Fibroblast of skin of right biceps (primary cell): ENCODE results near the gene CLSTN2.
A peak's percentile ranks its signal among the peaks of the same experiment; 100 is the strongest.

Experiments used
- DNase-seq: peaks from one replicate; pipeline ENCODE4 v3.0.0-alpha.2; 2013

Gene CLSTN2

GRCh38 chr3:140434261-140434905, 499.4 kb downstream of the CLSTN2 start:
- no peak for DNase-seq

- DNase-seq, result no peak
Measured at GRCh38 chr3:140436421-140436820, 501.4 kb downstream of the CLSTN2 start.

GRCh38 chr3:140438736-140439470, 503.9 kb downstream of the CLSTN2 start:
- DNase-seq, result no peak

GRCh38 chr3:140439527-140439926, 504.5 kb downstream of the CLSTN2 start:
- DNase-seq, result no peak

- DNase-seq, result no peak
Measured at GRCh38 chr3:140440446-140440845, 505.5 kb downstream of the CLSTN2 start.

- DNase-seq, result peak; percentile 71
Measured at GRCh38 chr3:140441006-140441405, 506.0 kb downstream of the CLSTN2 start.

- no peak for DNase-seq
Measured at GRCh38 chr3:140442621-140443020, 507.6 kb downstream of the CLSTN2 start.

GRCh38 chr3:140443073-140443472, 508.1 kb downstream of the CLSTN2 start:
- no peak for DNase-seq

- DNase-seq, result no peak
Measured at GRCh38 chr3:140443806-140444205, 508.8 kb downstream of the CLSTN2 start.

- no peak for DNase-seq
Measured at GRCh38 chr3:140446734-140447133, 511.7 kb downstream of the CLSTN2 start.

- no peak for DNase-seq
Measured at GRCh38 chr3:140447136-140447535, 512.2 kb downstream of the CLSTN2 start.

GRCh38 chr3:140448001-140448400, 513.0 kb downstream of the CLSTN2 start:
- DNase-seq, result no peak

- no peak for DNase-seq
Measured at GRCh38 chr3:140449413-140450256, 514.6 kb downstream of the CLSTN2 start.

- DNase-seq, result no peak
Measured at GRCh38 chr3:140453750-140454149, 518.8 kb downstream of the CLSTN2 start.

- no peak for DNase-seq
Measured at GRCh38 chr3:140455521-140456214, 520.7 kb downstream of the CLSTN2 start.

GRCh38 chr3:140456974-140457373, 522.0 kb downstream of the CLSTN2 start:
- DNase-seq, result no peak

- DNase-seq, result no peak
Measured at GRCh38 chr3:140459462-140459861, 524.5 kb downstream of the CLSTN2 start.

GRCh38 chr3:140461250-140461649, 526.3 kb downstream of the CLSTN2 start:
- no peak for DNase-seq

GRCh38 chr3:140463355-140463754, 528.4 kb downstream of the CLSTN2 start:
- DNase-seq, result no peak

GRCh38 chr3:140465988-140466387, 531.0 kb downstream of the CLSTN2 start:
- no peak for DNase-seq

- no peak for DNase-seq
Measured at GRCh38 chr3:140466535-140466934, 531.5 kb downstream of the CLSTN2 start.

- DNase-seq, result peak; percentile 11
Measured at GRCh38 chr3:140467104-140467577, 532.2 kb downstream of the CLSTN2 start.

GRCh38 chr3:140467796-140468315, 532.9 kb downstream of the CLSTN2 start:
- DNase-seq, result peak; percentile 19
